Nephron progenitor cell (in vitro differentiated cells): ENCODE results near the gene MAPKAPK2.

Source experiments
- DNase-seq: peaks from one replicate; pipeline ENCODE4 v3.0.0; 2021
- H3K27ac Mint-ChIP-seq: 2 replicates; pipeline ENCODE4 v1.8.0; 2021; ENCODE audit warnings: mild to moderate bottlenecking, moderate library complexity, mixed read lengths
- H3K27me3 Mint-ChIP-seq: 2 replicates; pipeline ENCODE4 v1.8.0; 2021; ENCODE audit warnings: mild to moderate bottlenecking, low read depth, mixed read lengths; ENCODE audit not compliant: poor library complexity
- H3K36me3 Mint-ChIP-seq: 2 replicates; pipeline ENCODE4 v1.8.0; 2021; ENCODE audit warnings: low read depth, mixed read lengths
- H3K4me1 Mint-ChIP-seq: 2 replicates; pipeline ENCODE4 v1.8.0; 2021; ENCODE audit warnings: mixed read lengths
- H3K4me3 Mint-ChIP-seq: 2 replicates; pipeline ENCODE4 v1.8.0; 2021; ENCODE audit warnings: mild to moderate bottlenecking, moderate library complexity, mixed read lengths
- H3K9me3 Mint-ChIP-seq: 2 replicates; pipeline ENCODE4 v1.8.0; 2021; ENCODE audit warnings: mild to moderate bottlenecking, moderate library complexity, mixed read lengths
- CTCF ChIP-seq: fragments of 200-600 bp; sonication (generic); IDR thresholded peaks from 2 replicates; pipeline ENCODE4 v1.5.0; 2021; ENCODE audit warnings: antibody characterized with exemption

MAPKAPK2 gene

GRCh38 chr1:206706806-206707366 lies 22.2 kb downstream of the MAPKAPK2 start:
- TF ChIP-seq CTCF: no peak
- Mint-ChIP-seq H3K27me3 (no peaks in the 10 kb centered on the region), H3K4me3 (no peak overlapping the region)

GRCh38 chr1:206708058-206708457 lies 23.4 kb downstream of the MAPKAPK2 start:
- Mint-ChIP-seq H3K4me3 (no peak overlapping the region), H3K27me3 (no peaks in the 10 kb centered on the region), H3K36me3 (peaks cover 5% of the 10 kb centered on the region), H3K9me3 (no peaks in the 10 kb centered on the region), H3K4me1 (peaks cover 83% of the 10 kb centered on the region), H3K27ac (no peak overlapping the region)
- TF ChIP-seq CTCF: no peak
- no peak for DNase-seq

More at GRCh38 chr1:206706806-206707366, 22.2 kb downstream of the MAPKAPK2 start:
- Mint-ChIP-seq H3K4me1 (peaks cover 90% of the 10 kb centered on the region), H3K9me3 (no peaks in the 10 kb centered on the region), H3K27ac (no peak overlapping the region), H3K36me3 (peaks cover 3% of the 10 kb centered on the region)
- no peak for DNase-seq

GRCh38 chr1:206708882-206709281 lies 24.2 kb downstream of the MAPKAPK2 start:
- Mint-ChIP-seq H3K4me3 (no peak overlapping the region), H3K4me1 (peaks cover 83% of the 10 kb centered on the region), H3K27me3 (no peaks in the 10 kb centered on the region), H3K9me3 (no peaks in the 10 kb centered on the region), H3K36me3 (peaks cover 5% of the 10 kb centered on the region), H3K27ac (no peak overlapping the region)
- TF ChIP-seq CTCF: no peak
- DNase-seq: no peak

- TF ChIP-seq CTCF: no peak
- Mint-ChIP-seq H3K9me3 (no peaks in the 10 kb centered on the region), H3K4me3 (no peak overlapping the region), H3K27me3 (no peaks in the 10 kb centered on the region), H3K4me1 (peaks cover 80% of the 10 kb centered on the region), H3K36me3 (peaks cover 5% of the 10 kb centered on the region), H3K27ac (no peak overlapping the region)
- DNase-seq: no peak
Observed at GRCh38 chr1:206709322-206709721, 24.6 kb downstream of the MAPKAPK2 start.

- H3K36me3 Mint-ChIP-seq: peaks cover 5% of the 10 kb centered on the region
- no peaks in the 10 kb centered on the region for H3K27me3 Mint-ChIP-seq
- no peak overlapping the region for H3K27ac Mint-ChIP-seq
- H3K4me1 Mint-ChIP-seq: peaks cover 79% of the 10 kb centered on the region
- no peak for DNase-seq
- H3K9me3 Mint-ChIP-seq: no peaks in the 10 kb centered on the region
- H3K4me3 Mint-ChIP-seq: no peak overlapping the region
- no peak for TF ChIP-seq CTCF
Observed at GRCh38 chr1:206709772-206710459, 25.2 kb downstream of the MAPKAPK2 start.

- H3K27me3 Mint-ChIP-seq: no peaks in the 10 kb centered on the region
- H3K27ac Mint-ChIP-seq: no peak overlapping the region
- no peaks in the 10 kb centered on the region for H3K9me3 Mint-ChIP-seq
- peaks cover 5% of the 10 kb centered on the region for H3K36me3 Mint-ChIP-seq
- H3K4me1 Mint-ChIP-seq: peaks cover 79% of the 10 kb centered on the region
- TF ChIP-seq CTCF: no peak
- no peak for DNase-seq
- no peak overlapping the region for H3K4me3 Mint-ChIP-seq
Observed at GRCh38 chr1:206710460-206710823, 25.7 kb downstream of the MAPKAPK2 start.
